Measurements from ENCODE around the gene TMEM128.

GRCh38 chr4:4271912-4272311 lies 23.9 kb upstream of the TMEM128 start:
- no peak for TF ChIP-seq CTCF (IDR thresholded peaks at IDR 0.05)
- TF ChIP-seq POLR2A (IDR thresholded peaks at IDR 0.05) = no peak
